ENCODE measurements around the gene SERPINE1. TPM values are rescaled to one million over a fixed set of nuclear protein-coding genes. Genes with fewer than 3 reads are reported as not detected.

Gene SERPINE1
- total RNA-seq, 4 donors from 2014 or later = 4.7 to 18.6 (median 7.6) TPM

- Histone ChIP-seq H3K4me1 (peaks cover 21 to 39% of the 10 kb centered on the region in 2 donors), H3K27ac (peak overlapping the region; percentile 50 to 68 (median 52)), H3K9me3 (no peaks in the 10 kb centered on the region), H3K27me3 (no peaks in the 10 kb centered on the region), H3K36me3 (no peaks in the 10 kb centered on the region), H3K4me3 (replicated peaks in 1 of 3) (no peak overlapping the region)
- DNase-seq = no peak
- TF ChIP-seq CTCF (IDR thresholded peaks at IDR 0.05) (no peak), POLR2A (IDR thresholded peaks at IDR 0.05) (no peak)
- intact Hi-C loops (cut with DNase I) = no loop called here
- WGBS, 2 donors = 71 to 72% methylated on average over 11 of the region's 11 CpGs
These were observed 3.8 kb upstream of the SERPINE1 start for GRCh38 chr7:101122933-101123702.

GRCh38 chr7:101123703-101124068 is 3.2 kb upstream of the SERPINE1 start:
- Histone ChIP-seq H3K9me3 (no peaks in the 10 kb centered on the region), H3K36me3 (no peaks in the 10 kb centered on the region), H3K27me3 (no peaks in the 10 kb centered on the region), H3K4me1 (peaks cover 21 to 39% of the 10 kb centered on the region in 2 donors), H3K4me3 (replicated peaks in 1 of 3) (no peak overlapping the region), H3K27ac (no peak overlapping the region)
- TF ChIP-seq CTCF (IDR thresholded peaks at IDR 0.05) (no peak), POLR2A (IDR thresholded peaks at IDR 0.05) (no peak)
- WGBS, 2 donors = 86 to 96% methylated on average over 3 of the region's 3 CpGs
- intact Hi-C loops (cut with DNase I) = no loop called here
- no peak for DNase-seq

- intact Hi-C loops (cut with DNase I) = no loop called here
- H3K4me1 ChIP-seq = peaks cover 21 to 39% of the 10 kb centered on the region in 2 donors
These were observed 2.4 kb upstream of the SERPINE1 start for GRCh38 chr7:101124376-101125056.

GRCh38 chr7:101125989-101126650 is 784 bp upstream of the SERPINE1 start:
- H3K4me3 ChIP-seq (replicated peaks in 1 of 3) = no peak overlapping the region
- no peaks in the 10 kb centered on the region for H3K9me3 ChIP-seq
- no peaks in the 10 kb centered on the region for H3K27me3 ChIP-seq
- peak; percentile 63 to 64 for DNase-seq
- H3K27ac ChIP-seq = peak overlapping the region; percentile 29 to 83 (median 75)
- intact Hi-C loops (cut with DNase I) = no loop called here
- H3K4me1 ChIP-seq = peaks cover 21 to 39% of the 10 kb centered on the region in 2 donors
- TF ChIP-seq POLR2A (IDR thresholded peaks at IDR 0.05) (no peak), CTCF (IDR thresholded peaks at IDR 0.05) (no peak)
- no peaks in the 10 kb centered on the region for H3K36me3 ChIP-seq
- 17 to 41% methylated on average over 7 to 15 of the region's 15 CpGs for WGBS, 2 donors

More at GRCh38 chr7:101124376-101125056, 2.4 kb upstream of the SERPINE1 start:
- no peak overlapping the region for H3K4me3 ChIP-seq (replicated peaks in 1 of 3)
- no peaks in the 10 kb centered on the region for H3K36me3 ChIP-seq
- H3K9me3 ChIP-seq = no peaks in the 10 kb centered on the region
- WGBS, 2 donors = 58 to 76% methylated on average over 7 of the region's 7 CpGs
- peak overlapping the region in 2 of 3 donors; percentile 21 to 22 for H3K27ac ChIP-seq
- no peaks in the 10 kb centered on the region for H3K27me3 ChIP-seq
- no peak for DNase-seq
- TF ChIP-seq POLR2A (IDR thresholded peaks at IDR 0.05) (no peak), CTCF (IDR thresholded peaks at IDR 0.05) (no peak)

Data from thyroid gland (tissue), 4 donors.